ENCODE measurements around the gene TSPAN5.

- no peak for TF ChIP-seq CTCF (IDR thresholded peaks at IDR 0.05)
- TF ChIP-seq POLR2A (IDR thresholded peaks at IDR 0.05) = no peak
- TF ChIP-seq EP300 (IDR thresholded peaks at IDR 0.05) = no peak
These were observed 172.5 kb downstream of the TSPAN5 start for GRCh38 chr4:98485816-98486345.

Data from suprapubic skin (tissue), 3 donors.